ENCODE measurements around the gene TFCP2L1.
"Not testable (repeated sequence)": the region's sequence is repeated elsewhere in the genome, so short reads cannot be mapped to it uniquely, and the experiment has no call there.

Gene TFCP2L1

GRCh38 chr2:121284463-121285449 is at the start of gene TFCP2L1:
TSS of gene TFCP2L1 (minus strand) at chr2:121285202. CDS start at chr2:121285109, 93 bp downstream.
- DNase-seq: peak; percentile 73

GRCh38 chr2:121333834-121334558 is 49.0 kb upstream of the TFCP2L1 start:
- no peak for DNase-seq

- DNase-seq: no peak
Observed at GRCh38 chr2:121333231-121333630, 48.2 kb upstream of the TFCP2L1 start.

GRCh38 chr2:121331324-121331723 is 46.3 kb upstream of the TFCP2L1 start:
- DNase-seq: not testable (repeated sequence)

- no peak for DNase-seq
Observed at GRCh38 chr2:121330921-121331320, 45.9 kb upstream of the TFCP2L1 start.

GRCh38 chr2:121329786-121330185 is 44.8 kb upstream of the TFCP2L1 start:
- no peak for DNase-seq

- DNase-seq: no peak
Observed at GRCh38 chr2:121326628-121327027, 41.6 kb upstream of the TFCP2L1 start.

GRCh38 chr2:121324601-121325000 is 39.6 kb upstream of the TFCP2L1 start:
- DNase-seq: no peak

GRCh38 chr2:121321476-121321875 is 36.5 kb upstream of the TFCP2L1 start:
- no peak for DNase-seq

GRCh38 chr2:121319941-121320340 is 34.9 kb upstream of the TFCP2L1 start:
- no peak for DNase-seq

GRCh38 chr2:121316986-121317385 is 32.0 kb upstream of the TFCP2L1 start:
- DNase-seq: no peak

- DNase-seq: not testable (repeated sequence)
Observed at GRCh38 chr2:121313701-121314100, 28.7 kb upstream of the TFCP2L1 start.

- DNase-seq: no peak
Observed at GRCh38 chr2:121309801-121310200, 24.8 kb upstream of the TFCP2L1 start.

GRCh38 chr2:121309323-121309722 is 24.3 kb upstream of the TFCP2L1 start:
- no peak for DNase-seq

GRCh38 chr2:121307048-121307447 is 22.0 kb upstream of the TFCP2L1 start:
- DNase-seq: no peak

- no peak for DNase-seq
Observed at GRCh38 chr2:121304941-121305340, 19.9 kb upstream of the TFCP2L1 start.

GRCh38 chr2:121303531-121304263 is 18.7 kb upstream of the TFCP2L1 start:
- no peak for DNase-seq

- DNase-seq: not testable (repeated sequence)
Observed at GRCh38 chr2:121301190-121301589, 16.2 kb upstream of the TFCP2L1 start.

GRCh38 chr2:121298476-121298875 is 13.5 kb upstream of the TFCP2L1 start:
- no peak for DNase-seq

GRCh38 chr2:121297866-121298265 is 12.9 kb upstream of the TFCP2L1 start:
- DNase-seq: not testable (repeated sequence)

GRCh38 chr2:121297217-121297830 is 12.3 kb upstream of the TFCP2L1 start:
- no peak for DNase-seq

GRCh38 chr2:121295911-121296650 is 11.1 kb upstream of the TFCP2L1 start:
- no peak for DNase-seq

Data from DMS79 treated with DMSO at 0.1 percent for 48 hours (cell line).